Endothelial cell of umbilical vein (primary cell): Measurements from ENCODE around the gene PLEKHO1.

Source experiments
- CTCF ChIP-seq, 2 donors: IDR thresholded peaks; 1 replicate in 1 of 2; 2 replicates in 1 of 2; pipeline ENCODE4 v1.5.1; 2011; ENCODE audit warnings: low read length in 2 of 2, mild to moderate bottlenecking in 2 of 2, moderate library complexity in 2 of 2, control low read depth in 1 of 2, inconsistent platforms in 1 of 2, low read depth in 1 of 2; ENCODE audit not compliant: insufficient read depth in 1 of 2; ENCODE audit errors: extremely low read depth in 1 of 2
- EZH2 ChIP-seq: IDR thresholded peaks from 2 replicates; pipeline ENCODE4 v1.6.1; 2012; ENCODE audit warnings: borderline replicate concordance, low read depth, mild to moderate bottlenecking, moderate library complexity, low read length, inconsistent platforms; ENCODE audit not compliant: severe bottlenecking
- POLR2A ChIP-seq: IDR thresholded peaks from 2 replicates; pipeline ENCODE4 v1.6.1; 2012; ENCODE audit warnings: low read depth, mild to moderate bottlenecking, control low read depth, low read length

- TF ChIP-seq CTCF (IDR thresholded peaks at IDR 0.05; ENCODE audit: extremely low read depth in 1 of 2, insufficient read depth in 1 of 2, low read depth in 1 of 2, low read length in 2 of 2) (no peak), EZH2 (no peak), POLR2A (no peak)
These were observed 8.3 kb upstream of the PLEKHO1 start for GRCh38 chr1:150141452-150141851.
